SK-N-DZ (cell line): ENCODE data around the gene SMG9.

Experiments used
- DNase-seq: peaks from one replicate; pipeline ENCODE4 v3.0.0-alpha.2; 2015; ENCODE audit warnings: low spot score

SMG9 gene

DNA sequence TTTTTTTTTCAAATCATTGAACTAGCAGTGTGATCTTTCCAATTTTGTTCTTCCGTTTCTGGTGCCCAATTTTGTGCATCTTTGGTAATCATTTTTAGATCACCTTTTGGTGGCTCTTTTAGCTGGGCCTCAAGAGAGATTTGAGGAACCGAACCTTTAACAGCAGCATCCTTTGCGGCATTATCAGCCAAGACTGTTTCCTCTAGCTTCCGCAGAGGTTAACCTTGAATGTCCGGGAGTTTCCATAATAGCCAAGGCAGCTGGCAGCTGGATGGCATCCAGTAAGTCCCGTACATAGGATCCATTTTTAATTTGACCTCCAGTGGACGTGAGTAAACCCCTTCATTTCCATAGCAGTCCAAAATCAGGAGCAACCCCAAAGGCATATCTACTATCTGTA is 29.3 kb downstream of the SMG9 start:
- DNase-seq: no peak

GRCh38 chr19:43724896-43725295 is 29.9 kb downstream of the SMG9 start:
- DNase-seq: no peak

DNA sequence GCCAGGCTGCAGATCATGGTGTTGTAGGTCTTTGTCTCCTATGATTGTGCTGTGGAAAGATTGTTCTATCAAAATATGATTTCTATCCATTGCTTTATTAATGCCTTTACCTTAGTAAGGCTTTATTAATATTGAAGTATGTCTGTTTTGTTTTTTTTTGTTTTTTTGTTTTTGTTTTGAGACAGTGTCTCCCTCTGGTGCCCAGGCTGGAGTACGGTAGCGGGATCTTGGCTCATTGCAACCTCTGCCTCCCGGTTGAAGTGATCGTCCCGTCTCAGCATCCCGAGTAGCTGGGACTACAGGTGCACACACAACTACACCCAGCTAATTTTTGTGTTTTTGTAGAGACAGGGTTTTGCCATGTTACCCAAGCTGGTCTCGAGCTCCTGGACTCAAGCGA is 31.2 kb downstream of the SMG9 start:
- DNase-seq: no peak

DNA sequence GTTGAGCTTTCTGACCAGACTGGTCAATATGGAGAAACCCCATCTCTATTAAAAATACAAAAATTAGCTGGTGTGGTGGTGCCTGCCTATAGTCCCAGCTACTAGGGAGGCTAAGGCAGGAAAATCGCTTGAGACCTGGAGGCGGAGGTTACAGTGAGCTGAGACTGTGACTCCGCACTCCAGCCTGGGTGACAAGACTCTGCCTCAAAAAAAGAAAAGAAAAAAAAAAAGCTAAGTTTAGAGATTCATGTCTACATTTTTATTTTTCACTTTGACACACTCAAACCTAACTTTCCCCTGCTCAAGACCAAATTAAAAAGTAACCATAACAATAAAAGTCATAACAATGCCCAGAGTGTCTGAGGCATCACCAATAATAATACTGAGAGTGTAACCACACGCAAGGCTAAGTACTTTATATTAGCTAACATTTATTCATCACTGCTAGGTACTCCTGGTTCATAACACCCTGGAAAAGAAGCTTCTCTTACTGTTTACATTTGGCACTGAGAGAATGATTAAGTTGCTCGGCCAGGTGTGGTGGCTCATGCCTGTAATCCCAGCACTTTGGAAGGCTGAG is 33.2 kb downstream of the SMG9 start:
- no peak for DNase-seq

DNA sequence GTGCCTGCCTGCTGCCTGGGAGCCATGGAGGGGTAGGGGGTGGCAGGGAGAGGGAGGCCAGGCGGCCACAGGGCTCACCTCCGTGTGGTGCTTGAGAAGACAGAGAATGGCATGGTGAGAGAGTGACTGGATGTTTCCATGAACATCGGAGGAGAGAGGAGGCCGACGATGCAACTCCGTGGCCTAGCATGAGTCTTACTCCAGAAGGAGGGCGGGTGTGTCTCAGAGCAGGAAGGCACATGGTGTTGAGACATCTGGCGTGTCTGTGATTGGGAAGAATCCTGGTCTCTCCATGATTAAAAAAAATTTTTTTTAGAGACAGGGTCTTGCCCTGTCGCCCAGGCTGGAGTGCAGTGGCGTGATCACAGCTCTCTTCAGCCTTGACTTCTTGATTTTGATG is 33.8 kb downstream of the SMG9 start:
- DNase-seq: no peak

- DNase-seq: no peak
Observed at GRCh38 chr19:43719918-43720317, 34.8 kb downstream of the SMG9 start.

- DNase-seq: no peak
Observed at GRCh38 chr19:43719378-43719868, 35.3 kb downstream of the SMG9 start.

GRCh38 chr19:43718627-43719377 is 36.0 kb downstream of the SMG9 start:
- no peak for DNase-seq

GRCh38 chr19:43715776-43716175 is 39.0 kb downstream of the SMG9 start, which contains the start of gene IRGC:
TSS of gene IRGC (plus strand) at chr19:43716076. CDS start at chr19:43718559, 2,483 bp downstream.
- no peak for DNase-seq

DNA sequence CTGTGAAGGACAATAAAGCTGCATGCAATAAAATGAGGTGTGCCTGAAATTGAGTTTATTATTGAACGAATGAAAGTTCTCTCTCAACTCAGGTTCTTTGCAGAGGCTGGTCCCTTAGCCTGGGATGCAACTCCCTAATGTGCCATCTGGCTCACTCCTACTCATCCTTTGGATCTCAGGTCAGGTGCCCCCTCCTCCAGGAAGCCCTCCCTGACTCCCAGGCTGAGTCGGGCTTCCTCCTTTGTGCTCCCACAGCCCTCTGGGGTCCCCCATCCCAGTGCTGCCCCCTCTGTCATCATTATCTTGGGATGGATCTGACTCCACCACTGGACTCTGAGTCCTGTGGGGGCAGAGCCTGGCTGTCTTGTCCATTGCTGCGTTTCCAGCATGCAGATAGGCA is 41.6 kb downstream of the SMG9 start:
- no peak for DNase-seq

- DNase-seq: no peak
Observed at GRCh38 chr19:43711751-43712355, 42.9 kb downstream of the SMG9 start.

DNA sequence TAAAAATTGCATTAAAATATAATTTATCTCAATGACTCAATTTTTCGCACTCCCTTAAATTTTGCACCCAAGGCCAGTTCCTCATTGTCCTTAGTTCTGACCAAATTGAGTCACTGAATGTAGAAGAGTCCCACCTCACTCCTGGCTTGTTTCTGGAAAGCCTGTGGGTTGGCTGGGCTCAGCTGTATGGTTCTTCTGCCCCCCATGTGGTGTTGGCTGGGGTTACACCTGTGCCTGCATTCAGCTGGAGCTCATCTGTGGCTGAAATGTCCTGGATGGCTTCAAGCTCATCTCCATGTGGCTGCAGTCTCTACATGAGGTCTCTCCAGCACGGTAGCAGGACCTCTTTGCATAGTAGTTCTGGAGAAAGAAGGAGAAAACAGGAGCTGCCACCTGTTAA is 46.0 kb downstream of the SMG9 start:
- no peak for DNase-seq

- no peak for DNase-seq
Observed at GRCh38 chr19:43707158-43707712, 47.5 kb downstream of the SMG9 start.

- no peak for DNase-seq
Observed at GRCh38 chr19:43705729-43706128, 49.0 kb downstream of the SMG9 start.

- no peak for DNase-seq
Observed at GRCh38 chr19:43704002-43704705, 50.6 kb downstream of the SMG9 start.

- no peak for DNase-seq
Observed at GRCh38 chr19:43700395-43701000, 54.3 kb downstream of the SMG9 start.

GRCh38 chr19:43699506-43700394 is 55.0 kb downstream of the SMG9 start:
- peak; percentile 33 for DNase-seq

DNA sequence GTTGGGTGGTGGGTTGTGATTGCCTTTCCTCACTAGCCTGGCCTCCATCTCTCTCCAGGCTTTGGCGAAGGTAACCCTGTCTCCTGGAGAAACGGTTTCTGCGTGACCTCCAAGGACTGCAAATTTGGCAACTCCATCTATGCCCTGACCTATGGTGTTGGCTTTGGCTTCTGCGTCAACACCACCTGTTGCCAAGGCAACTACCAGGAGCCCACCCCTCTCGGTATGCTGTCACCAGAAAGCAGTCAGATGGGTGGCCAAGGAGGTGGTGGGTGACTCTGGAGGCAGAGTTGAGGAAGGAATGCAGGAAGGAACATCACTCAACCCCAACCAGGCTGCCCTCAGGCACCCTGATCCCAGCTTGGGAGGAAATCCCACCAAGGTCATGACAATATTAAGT is 57.5 kb downstream of the SMG9 start:
- DNase-seq: no peak

DNA sequence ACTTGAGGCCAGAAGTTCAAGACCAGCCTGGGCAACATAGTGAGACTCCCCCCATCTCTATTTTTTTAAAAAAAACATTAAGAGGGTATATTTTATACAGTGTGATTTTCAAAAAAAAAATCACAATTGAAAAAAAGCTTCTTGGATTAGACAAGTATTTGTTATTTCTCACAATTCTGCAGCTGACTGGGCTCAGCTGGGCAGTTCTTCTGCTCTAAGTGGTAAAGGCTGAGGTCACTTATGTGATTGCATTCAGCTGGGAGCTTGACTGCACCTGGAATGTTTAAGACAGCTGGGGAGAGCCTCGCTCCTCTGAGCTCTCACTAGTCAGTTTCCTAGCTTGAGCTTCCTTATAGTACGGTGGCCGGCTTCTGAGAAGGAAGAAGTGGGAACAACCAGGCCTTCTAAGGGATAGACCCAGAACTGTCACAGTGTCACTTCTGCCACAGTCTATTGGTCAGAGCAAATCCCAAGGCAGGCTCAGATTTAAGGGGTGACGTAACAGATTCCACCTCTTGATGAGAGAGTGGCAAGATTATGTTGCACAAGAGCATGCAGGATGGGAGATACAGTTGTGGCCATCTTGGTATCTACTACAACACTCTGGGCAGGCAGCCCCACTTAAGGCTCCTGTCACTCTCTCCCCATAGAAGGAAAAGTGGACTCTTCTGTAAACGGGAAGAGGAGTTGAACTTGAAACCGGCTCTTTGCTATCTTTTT is 58.6 kb downstream of the SMG9 start:
- DNase-seq: no peak

GRCh38 chr19:43694553-43694952 is 60.2 kb downstream of the SMG9 start:
- no peak for DNase-seq
